Lower lobe of right lung (tissue), 2 donors: ENCODE data around the gene DCX. TPM values are rescaled to one million over a fixed set of nuclear protein-coding genes. Genes with fewer than 3 reads are reported as not detected.

ENCODE experiments used
- ATAC-seq, 2 donors: fragments of 200-7000 bp; cut with Tn5 transposase; one replicate each; pipeline ENCODE4 v1.9.1; 2020 to 2022; ENCODE audit warnings: mild to moderate bottlenecking in 2 of 2, moderate library complexity in 2 of 2
- DNase-seq: peaks from one replicate; pipeline ENCODE4 v3.0.0-alpha.2; 2020
- H3K27ac ChIP-seq: fragments of 200-600 bp; one replicate; pipeline ENCODE4 v1.8.0; 2022
- H3K27me3 ChIP-seq: fragments of 200-600 bp; one replicate; pipeline ENCODE4 v1.8.0; 2022; ENCODE audit warnings: low read depth
- H3K36me3 ChIP-seq: fragments of 200-600 bp; one replicate; pipeline ENCODE4 v1.8.0; 2022; ENCODE audit warnings: mild to moderate bottlenecking
- H3K4me1 ChIP-seq: fragments of 200-600 bp; one replicate; pipeline ENCODE4 v1.8.0; 2022
- H3K4me3 ChIP-seq: fragments of 200-600 bp; one replicate; pipeline ENCODE4 v1.8.0; 2022; ENCODE audit warnings: mild to moderate bottlenecking
- H3K9me3 ChIP-seq: fragments of 200-600 bp; one replicate; pipeline ENCODE4 v1.8.0; 2022
- intact Hi-C: fragments of 100-400 bp; cut with DNase I; formaldehyde crosslinking; loops from one replicate; pipeline ENCODE4 v1.11.0; 2022
- total RNA-seq: library from RNA; stranded (reverse); fragmentation: NEBNext Ultra II Directional; extraction: Animal tissue kit (Norgen Biotek cat#: 25700); gene quantifications from one replicate; pipeline ENCODE4 v1.2.1, GENCODE V29; 2021
- TF ChIP-seq, protein P1 (sequence below): fragments of 200-600 bp; IDR thresholded peaks from one replicate; pipeline ENCODE4 v1.8.0; 2022; ENCODE audit warnings: antibody characterized with exemption, mild to moderate bottlenecking
- donor health status: DM: no; HTN: yes; CAD: no; lungs with severe emphysema.

Gene DCX
- total RNA-seq, 1 donor from 2014 or later = not detected

DNA sequence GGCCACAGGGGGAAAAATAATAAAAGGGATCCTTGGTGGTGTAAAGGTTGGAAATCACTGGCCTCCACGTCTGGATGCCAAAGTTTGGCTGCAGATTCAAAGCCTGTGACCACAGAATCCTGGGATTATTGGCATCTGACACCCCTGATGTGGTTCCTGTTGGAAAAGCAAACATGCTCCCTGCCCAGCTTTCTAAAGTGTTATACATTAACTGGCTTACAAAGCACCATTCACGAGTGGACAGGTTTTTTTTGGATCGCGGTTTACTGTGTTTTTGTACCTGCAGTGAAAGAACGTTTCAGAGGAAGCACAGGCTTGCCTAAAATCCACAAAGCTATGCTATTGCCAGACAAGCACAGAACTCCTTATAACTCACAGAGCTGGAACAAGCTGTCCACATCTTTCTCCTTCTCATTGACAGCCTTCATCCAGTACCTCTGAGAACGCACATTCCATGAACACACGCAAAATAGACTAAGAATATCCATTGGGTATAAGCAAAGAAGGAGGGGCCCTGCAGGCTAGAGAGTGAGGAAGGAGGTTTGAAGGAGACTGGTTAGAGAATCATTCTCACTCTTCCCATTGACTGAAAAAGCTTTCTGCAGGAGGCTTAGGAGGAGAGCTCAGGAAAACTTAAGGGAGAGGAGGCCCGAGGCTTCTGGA, 127.2 kb downstream of the DCX start:
- TF ChIP-seq, protein P1, sequence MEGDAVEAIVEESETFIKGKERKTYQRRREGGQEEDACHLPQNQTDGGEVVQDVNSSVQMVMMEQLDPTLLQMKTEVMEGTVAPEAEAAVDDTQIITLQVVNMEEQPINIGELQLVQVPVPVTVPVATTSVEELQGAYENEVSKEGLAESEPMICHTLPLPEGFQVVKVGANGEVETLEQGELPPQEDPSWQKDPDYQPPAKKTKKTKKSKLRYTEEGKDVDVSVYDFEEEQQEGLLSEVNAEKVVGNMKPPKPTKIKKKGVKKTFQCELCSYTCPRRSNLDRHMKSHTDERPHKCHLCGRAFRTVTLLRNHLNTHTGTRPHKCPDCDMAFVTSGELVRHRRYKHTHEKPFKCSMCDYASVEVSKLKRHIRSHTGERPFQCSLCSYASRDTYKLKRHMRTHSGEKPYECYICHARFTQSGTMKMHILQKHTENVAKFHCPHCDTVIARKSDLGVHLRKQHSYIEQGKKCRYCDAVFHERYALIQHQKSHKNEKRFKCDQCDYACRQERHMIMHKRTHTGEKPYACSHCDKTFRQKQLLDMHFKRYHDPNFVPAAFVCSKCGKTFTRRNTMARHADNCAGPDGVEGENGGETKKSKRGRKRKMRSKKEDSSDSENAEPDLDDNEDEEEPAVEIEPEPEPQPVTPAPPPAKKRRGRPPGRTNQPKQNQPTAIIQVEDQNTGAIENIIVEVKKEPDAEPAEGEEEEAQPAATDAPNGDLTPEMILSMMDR = no peak
- ATAC-seq (no peak), DNase-seq (no peak)
- Histone ChIP-seq H3K9me3 (no peaks in the 10 kb centered on the region), H3K27ac (no peak overlapping the region), H3K36me3 (no peaks in the 10 kb centered on the region), H3K4me1 (no peaks in the 10 kb centered on the region), H3K27me3 (no peaks in the 10 kb centered on the region), H3K4me3 (no peak overlapping the region)
- intact Hi-C loops = no loop called here

DNA sequence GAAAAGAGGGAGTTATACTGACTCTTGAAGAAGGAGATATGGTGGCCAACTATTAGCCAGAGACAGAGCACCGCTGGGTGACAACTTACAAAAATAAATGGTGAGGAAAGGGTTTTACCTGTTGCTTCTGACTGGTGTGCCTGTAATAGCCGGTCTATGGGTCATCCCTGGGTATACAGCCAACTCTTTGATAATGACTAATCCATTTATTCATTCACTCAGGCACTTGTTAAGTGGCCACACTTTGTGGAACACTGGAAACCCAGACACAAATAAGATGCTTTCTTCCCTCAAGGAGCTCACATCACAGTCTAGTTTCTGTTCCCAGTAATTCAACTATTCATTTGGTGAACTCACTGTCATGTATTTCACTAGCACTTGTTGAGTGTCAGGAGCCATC, 128.5 kb downstream of the DCX start:
- intact Hi-C loops = no loop called here
- TF ChIP-seq, protein P1 = no peak
- no peak overlapping the region for H3K4me3 ChIP-seq
- H3K27me3 ChIP-seq = no peaks in the 10 kb centered on the region
- H3K9me3 ChIP-seq = no peaks in the 10 kb centered on the region
- no peak for ATAC-seq
- no peaks in the 10 kb centered on the region for H3K36me3 ChIP-seq
- H3K4me1 ChIP-seq = no peaks in the 10 kb centered on the region
- no peak overlapping the region for H3K27ac ChIP-seq
- DNase-seq = no peak

DNA sequence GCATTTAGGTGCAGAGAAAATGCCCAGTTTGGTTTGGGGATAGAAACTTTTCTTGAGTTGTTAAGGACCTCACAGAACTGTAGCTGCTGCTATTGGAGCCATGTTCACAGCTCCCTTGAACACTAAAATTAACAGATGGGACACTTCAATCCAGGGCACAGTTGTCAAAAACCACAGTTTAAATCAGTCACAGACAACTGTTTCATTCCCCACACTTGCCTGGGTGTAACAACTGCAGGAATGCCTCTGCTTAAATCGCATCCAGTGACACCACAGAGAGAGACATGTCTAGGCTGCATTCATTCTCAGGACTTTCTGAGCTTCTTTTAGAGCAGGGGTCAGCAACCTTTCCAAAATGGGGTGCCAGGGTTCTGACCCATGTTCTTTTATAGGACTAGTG, 129.0 kb downstream of the DCX start:
- Histone ChIP-seq H3K27me3 (no peaks in the 10 kb centered on the region), H3K36me3 (no peaks in the 10 kb centered on the region), H3K4me1 (no peaks in the 10 kb centered on the region), H3K9me3 (no peaks in the 10 kb centered on the region), H3K4me3 (no peak overlapping the region), H3K27ac (no peak overlapping the region)
- TF ChIP-seq, protein P1 = no peak
- ATAC-seq (no peak), DNase-seq (no peak)
- intact Hi-C loops = no loop called here

DNA sequence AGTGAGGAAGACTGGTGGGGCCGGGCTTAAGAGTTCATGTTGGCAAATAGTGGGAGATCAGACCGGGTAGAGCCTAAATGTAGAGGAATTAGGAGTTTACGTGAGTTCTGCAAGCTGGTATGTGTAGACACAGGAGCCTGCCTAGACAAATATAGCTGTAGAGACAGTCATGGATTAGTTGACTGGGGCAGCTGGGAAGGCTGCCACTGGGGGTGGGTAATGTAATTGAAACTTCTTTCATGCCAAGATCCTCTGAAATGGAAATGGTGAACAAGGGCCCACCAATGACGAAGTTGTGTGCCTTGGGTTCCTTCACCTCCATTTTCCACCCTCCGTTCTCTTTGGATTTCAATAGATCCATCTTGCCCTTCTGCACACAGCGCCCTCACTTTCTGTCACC, 129.9 kb downstream of the DCX start:
- H3K4me3 ChIP-seq = no peak overlapping the region
- TF ChIP-seq, protein P1 = no peak
- no peak for DNase-seq
- no peaks in the 10 kb centered on the region for H3K9me3 ChIP-seq
- H3K27ac ChIP-seq = no peak overlapping the region
- no peaks in the 10 kb centered on the region for H3K4me1 ChIP-seq
- no peaks in the 10 kb centered on the region for H3K27me3 ChIP-seq
- ATAC-seq = no peak
- no peaks in the 10 kb centered on the region for H3K36me3 ChIP-seq
- intact Hi-C loops = no loop called here

DNA sequence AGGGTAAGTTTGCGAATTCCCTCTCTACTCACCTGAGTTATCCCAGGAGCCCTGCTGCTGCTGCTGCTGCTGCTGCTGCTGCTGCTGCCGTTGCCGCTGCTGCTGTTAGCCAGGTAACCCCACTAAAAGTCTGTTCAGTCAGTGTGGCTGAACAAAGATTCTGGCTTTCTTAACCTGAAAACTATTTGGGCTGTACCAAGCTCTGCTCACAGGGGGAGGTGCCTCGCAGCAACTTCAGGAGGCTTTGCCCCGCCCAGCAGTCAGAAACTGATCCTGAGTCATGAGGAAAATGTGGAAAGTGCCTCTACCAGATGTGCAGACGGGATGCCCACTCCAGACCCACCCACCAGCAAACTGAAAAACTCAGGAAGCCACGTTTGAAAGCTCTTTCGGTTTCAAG, 141.7 kb downstream of the DCX start, which contains the start of gene CAPN6:
Gene CAPN6 (minus strand): TSS at position 145 of the 400 bp plus-strand sequence. CDS start 6,547 bp downstream, outside the sequence.
- Histone ChIP-seq H3K27ac (no peak within 1 kb of the TSS), H3K4me3 (no peak within 1 kb of the TSS), H3K27me3 (no peaks in the 10 kb centered on the region), H3K9me3 (no peaks in the 10 kb centered on the region), H3K36me3 (no peaks in the 10 kb centered on the region), H3K4me1 (no peaks in the 10 kb centered on the region)
- peak in 1 of 2 donors; percentile 53 for ATAC-seq
- TF ChIP-seq, protein P1 = no peak
- intact Hi-C loops = no loop called here
- no peak for DNase-seq
